K562 (cell line): ENCODE measurements around the gene IRGQ. TPM values are rescaled to one million over a fixed set of nuclear protein-coding genes. Genes with fewer than 3 reads are reported as not detected.

Experiments used
- BACH1 ChIP-seq: fragments of 200-800 bp; sonication (Bioruptor generic); IDR thresholded peaks from 2 replicates; pipeline ENCODE4 v1.6.1; 2016; ENCODE audit warnings: missing genetic modification characterization, missing compliant biosample characterization
- DMBX1 ChIP-seq: fragments of 250-450 bp; sonication (Bioruptor Pico); IDR thresholded peaks from 2 replicates; pipeline ENCODE4 v1.8.0; 2022; ENCODE audit warnings: inconsistent platforms, mild to moderate bottlenecking, moderate library complexity, borderline replicate concordance
- ETV1 ChIP-seq: fragments of 450-650 bp; conservative IDR thresholded peaks from 2 replicates; pipeline ENCODE4 v1.6.1; 2016; ENCODE audit warnings: missing genetic modification characterization, control low read depth, low read depth, missing compliant biosample characterization
- GTF2A2 ChIP-seq: IDR thresholded peaks from 2 replicates; pipeline ENCODE4 v1.6.1; 2016; ENCODE audit warnings: mild to moderate bottlenecking, missing genetic modification characterization, missing compliant biosample characterization
- HMGN3 ChIP-seq: IDR thresholded peaks from 2 replicates; pipeline ENCODE4 v1.6.1; 2011; ENCODE audit warnings: borderline replicate concordance, low read depth, mild to moderate bottlenecking, mixed read lengths, low read length; ENCODE audit not compliant: insufficient read length; ENCODE audit errors: extremely low read depth
- NFYB ChIP-seq: IDR thresholded peaks from 2 replicates; pipeline ENCODE4 v1.6.1; 2011; ENCODE audit warnings: mild to moderate bottlenecking, moderate library complexity; ENCODE audit not compliant: insufficient read length; ENCODE audit errors: extremely low read depth
- RAD51 ChIP-seq: fragments of 450-650 bp; IDR thresholded peaks from 2 replicates; pipeline ENCODE4 v1.7.1; 2016; ENCODE audit warnings: low read depth, mild to moderate bottlenecking, borderline replicate concordance
- SIN3A ChIP-seq, 2 experiments: fragments of 150-350 bp in 1 of 2; IDR thresholded peaks; 2 replicates each; pipeline ENCODE4 v1.6.1; 2011 to 2016; ENCODE audit warnings: borderline replicate concordance in 2 of 2, low read depth in 2 of 2, low read length in 2 of 2, mild to moderate bottlenecking in 2 of 2, moderate library complexity in 2 of 2; ENCODE audit not compliant: control insufficient read depth in 1 of 2
- SMC3 ChIP-seq: conservative IDR thresholded peaks from 2 replicates; pipeline ENCODE4 v1.6.1; 2011; ENCODE audit warnings: low read depth, low read length, improper control_type of control experiment; ENCODE audit not compliant: insufficient read depth
- XRCC3 ChIP-seq: fragments of 450-650 bp; IDR thresholded peaks from 2 replicates; pipeline ENCODE4 v1.6.1; 2017; ENCODE audit warnings: mild to moderate bottlenecking, moderate library complexity
- XRCC5 ChIP-seq: fragments of 200-400 bp; formaldehyde crosslinking; IDR thresholded peaks from 2 replicates; pipeline ENCODE4 v1.6.1; 2017; ENCODE audit warnings: low read depth, mild to moderate bottlenecking, low read length
- ZBTB17 ChIP-seq: fragments of 450-650 bp; formaldehyde crosslinking; IDR thresholded peaks from 2 replicates; pipeline ENCODE4 v1.4.0; 2020; ENCODE audit warnings: mild to moderate bottlenecking
- ZBTB7A ChIP-seq: IDR thresholded peaks from 2 replicates; pipeline ENCODE4 v1.6.1; 2011; ENCODE audit warnings: low read depth, mild to moderate bottlenecking, low read length, moderate library complexity, borderline replicate concordance; ENCODE audit not compliant: control insufficient read depth
- ZNF143 ChIP-seq: sonication (generic); formaldehyde crosslinking; IDR thresholded peaks from 2 replicates; pipeline ENCODE4 v1.9.0; 2022; ENCODE audit warnings: mild to moderate bottlenecking, missing genetic modification reagents
- ZNF282 ChIP-seq: sonication (generic); formaldehyde crosslinking; IDR thresholded peaks from 2 replicates; pipeline ENCODE4 v1.8.1; 2023; ENCODE audit warnings: missing genetic modification reagents
- ZNF717 ChIP-seq: fragments of 250-450 bp; sonication (Bioruptor Pico); IDR thresholded peaks from 2 replicates; pipeline ENCODE4 v1.5.0; 2021
- polyA plus RNA-seq, 8 experiments: library from polyadenylated mRNA; depleted of rRNA in 4 of 8; stranded (reverse) in 5 of 8; unstranded in 3 of 8; fragments of >200 nt; fragmentation: Nextera tagmentation in 2 of 8; fragmentation: Illumina TruSeq in 1 of 8; extraction: Ambion mirVana in 2 of 8; extraction: Trizol in 1 of 8; gene quantifications; 2 replicates each; pipeline versions ENCODE4 v1.2.1 to v1.2.3, GENCODE V29; 2011 to 2014; ENCODE audit warnings: inconsistent platforms in 1 of 8, missing spikeins in 1 of 8
- total RNA-seq, 7 experiments: library from RNA; depleted of rRNA in 6 of 7; stranded (reverse); fragments of >200 nt in 6 of 7; fragmentation: Illumina TruSeq in 2 of 7; extraction: Trizol in 2 of 7; gene quantifications; 2 replicates each; pipeline versions ENCODE4 v1.2.1 to v1.2.3, GENCODE V29; 2011 to 2021; ENCODE audit warnings: low replicate concordance in 1 of 7
- TF ChIP-seq, protein P1 (sequence below): fragments of 250-450 bp; sonication (Bioruptor Pico); IDR thresholded peaks from 2 replicates; pipeline ENCODE4 v1.8.0; 2021; ENCODE audit warnings: mild to moderate bottlenecking, moderate library complexity
- TF ChIP-seq, protein P2 (sequence below), 3 experiments: fragments of 200-800 bp in 1 of 3; fragments of 250-450 bp in 1 of 3; fragments of 450-650 bp in 1 of 3; sonication (Bioruptor Pico) in 1 of 3; sonication (Bioruptor generic) in 1 of 3; formaldehyde crosslinking in 1 of 3; IDR thresholded peaks; 2 replicates each; pipeline versions ENCODE4 v1.6.1 to v1.8.0; 2016 to 2022; ENCODE audit warnings: mild to moderate bottlenecking in 2 of 3, missing genetic modification characterization in 2 of 3, missing compliant biosample characterization in 1 of 3, moderate library complexity in 1 of 3
- TF ChIP-seq, protein P3 (sequence below): fragments of 250-450 bp; sonication (Bioruptor Pico); IDR thresholded peaks from 2 replicates; pipeline ENCODE4 v1.5.0; 2020; ENCODE audit warnings: mild to moderate bottlenecking

Gene IRGQ
- total and polyA plus RNA-seq, 9 of the 15 experiments (the other 6 are each of a cell fraction or from before 2014, with no cell fraction given): 3.5 to 19.2 (median 7.9) TPM

DNA sequence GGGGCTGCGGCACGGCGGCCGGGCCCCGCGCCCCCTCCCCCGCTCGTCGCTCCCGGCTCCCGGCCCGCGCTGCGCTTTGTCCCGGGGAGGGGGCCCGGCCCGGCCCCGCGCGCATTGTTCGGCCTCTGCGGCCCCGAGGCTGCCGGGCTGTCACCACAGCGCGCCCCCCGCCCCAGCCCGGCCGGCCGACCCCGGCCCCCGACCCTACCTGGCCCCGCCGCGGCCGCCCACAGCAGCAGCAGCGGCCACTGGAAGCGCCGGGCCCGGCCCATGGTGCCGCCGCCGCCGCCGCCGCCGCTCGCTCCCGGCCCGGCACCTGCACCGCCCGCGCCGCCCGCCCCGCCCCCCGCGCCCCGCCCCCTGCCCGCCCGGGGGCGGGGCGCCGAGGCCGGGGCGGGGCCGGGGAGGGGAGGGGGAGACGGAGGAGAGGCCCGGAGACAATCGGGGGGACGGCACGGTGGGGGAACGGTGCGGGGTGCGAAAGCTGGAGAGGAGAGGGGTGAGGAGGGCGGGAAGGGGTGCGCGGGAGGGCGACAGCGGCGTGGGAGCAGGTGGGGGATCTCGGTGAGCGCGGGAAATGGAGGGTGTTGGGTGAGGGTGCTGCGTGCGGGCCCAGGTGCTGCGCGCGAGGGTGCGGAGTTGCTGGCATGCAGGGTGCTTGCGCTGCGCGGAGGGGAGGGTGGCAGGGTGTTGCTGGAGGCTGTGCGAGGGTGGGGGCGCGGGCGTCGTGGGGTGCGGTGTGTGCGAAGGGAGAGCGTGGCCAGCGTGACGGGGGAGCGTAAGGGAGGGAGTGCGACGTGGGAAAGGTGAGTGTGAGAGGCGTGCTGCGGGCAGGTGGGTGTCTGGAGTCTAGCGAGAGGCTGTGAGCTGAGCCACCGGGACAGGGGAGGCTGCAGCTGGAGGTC is 43.8 kb upstream of the IRGQ start, which contains the start of gene CADM4 (continued):
- TF ChIP-seq SIN3A (IDR thresholded peaks at IDR 0.05; ENCODE audit: borderline replicate concordance in 2 of 2, control insufficient read depth in 1 of 2, low read depth in 2 of 2, low read length in 2 of 2): no peak
- no peak for TF ChIP-seq GTF2A2 (tag)
- TF ChIP-seq ZNF143: no peak
- no peak for TF ChIP-seq ETV1 (tag)
- no peak for TF ChIP-seq ZNF717 (CRISPR knock-in tag)
- no peak for TF ChIP-seq BACH1
- no peak for TF ChIP-seq NFYB
- TF ChIP-seq, protein P1, sequence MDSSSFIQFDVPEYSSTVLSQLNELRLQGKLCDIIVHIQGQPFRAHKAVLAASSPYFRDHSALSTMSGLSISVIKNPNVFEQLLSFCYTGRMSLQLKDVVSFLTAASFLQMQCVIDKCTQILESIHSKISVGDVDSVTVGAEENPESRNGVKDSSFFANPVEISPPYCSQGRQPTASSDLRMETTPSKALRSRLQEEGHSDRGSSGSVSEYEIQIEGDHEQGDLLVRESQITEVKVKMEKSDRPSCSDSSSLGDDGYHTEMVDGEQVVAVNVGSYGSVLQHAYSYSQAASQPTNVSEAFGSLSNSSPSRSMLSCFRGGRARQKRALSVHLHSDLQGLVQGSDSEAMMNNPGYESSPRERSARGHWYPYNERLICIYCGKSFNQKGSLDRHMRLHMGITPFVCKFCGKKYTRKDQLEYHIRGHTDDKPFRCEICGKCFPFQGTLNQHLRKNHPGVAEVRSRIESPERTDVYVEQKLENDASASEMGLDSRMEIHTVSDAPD (CRISPR knock-in tag): no peak
- TF ChIP-seq, protein P2, sequence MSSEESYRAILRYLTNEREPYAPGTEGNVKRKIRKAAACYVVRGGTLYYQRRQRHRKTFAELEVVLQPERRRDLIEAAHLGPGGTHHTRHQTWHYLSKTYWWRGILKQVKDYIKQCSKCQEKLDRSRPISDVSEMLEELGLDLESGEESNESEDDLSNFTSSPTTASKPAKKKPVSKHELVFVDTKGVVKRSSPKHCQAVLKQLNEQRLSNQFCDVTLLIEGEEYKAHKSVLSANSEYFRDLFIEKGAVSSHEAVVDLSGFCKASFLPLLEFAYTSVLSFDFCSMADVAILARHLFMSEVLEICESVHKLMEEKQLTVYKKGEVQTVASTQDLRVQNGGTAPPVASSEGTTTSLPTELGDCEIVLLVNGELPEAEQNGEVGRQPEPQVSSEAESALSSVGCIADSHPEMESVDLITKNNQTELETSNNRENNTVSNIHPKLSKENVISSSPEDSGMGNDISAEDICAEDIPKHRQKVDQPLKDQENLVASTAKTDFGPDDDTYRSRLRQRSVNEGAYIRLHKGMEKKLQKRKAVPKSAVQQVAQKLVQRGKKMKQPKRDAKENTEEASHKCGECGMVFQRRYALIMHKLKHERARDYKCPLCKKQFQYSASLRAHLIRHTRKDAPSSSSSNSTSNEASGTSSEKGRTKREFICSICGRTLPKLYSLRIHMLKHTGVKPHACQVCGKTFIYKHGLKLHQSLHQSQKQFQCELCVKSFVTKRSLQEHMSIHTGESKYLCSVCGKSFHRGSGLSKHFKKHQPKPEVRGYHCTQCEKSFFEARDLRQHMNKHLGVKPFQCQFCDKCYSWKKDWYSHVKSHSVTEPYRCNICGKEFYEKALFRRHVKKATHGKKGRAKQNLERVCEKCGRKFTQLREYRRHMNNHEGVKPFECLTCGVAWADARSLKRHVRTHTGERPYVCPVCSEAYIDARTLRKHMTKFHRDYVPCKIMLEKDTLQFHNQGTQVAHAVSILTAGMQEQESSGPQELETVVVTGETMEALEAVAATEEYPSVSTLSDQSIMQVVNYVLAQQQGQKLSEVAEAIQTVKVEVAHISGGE (CRISPR knock-in tag; IDR thresholded peaks at IDR 0.05): no peak
- peak; percentile 57; the same call in 1 of the 2 replicates for TF ChIP-seq ZNF282 (CRISPR knock-in tag)
- TF ChIP-seq, protein P3, sequence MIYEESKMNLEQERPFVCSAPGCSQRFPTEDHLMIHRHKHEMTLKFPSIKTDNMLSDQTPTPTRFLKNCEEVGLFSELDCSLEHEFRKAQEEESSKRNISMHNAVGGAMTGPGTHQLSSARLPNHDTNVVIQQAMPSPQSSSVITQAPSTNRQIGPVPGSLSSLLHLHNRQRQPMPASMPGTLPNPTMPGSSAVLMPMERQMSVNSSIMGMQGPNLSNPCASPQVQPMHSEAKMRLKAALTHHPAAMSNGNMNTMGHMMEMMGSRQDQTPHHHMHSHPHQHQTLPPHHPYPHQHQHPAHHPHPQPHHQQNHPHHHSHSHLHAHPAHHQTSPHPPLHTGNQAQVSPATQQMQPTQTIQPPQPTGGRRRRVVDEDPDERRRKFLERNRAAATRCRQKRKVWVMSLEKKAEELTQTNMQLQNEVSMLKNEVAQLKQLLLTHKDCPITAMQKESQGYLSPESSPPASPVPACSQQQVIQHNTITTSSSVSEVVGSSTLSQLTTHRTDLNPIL (CRISPR knock-in tag): no peak
- peak; percentile 9; the same call in 1 of the 2 replicates for TF ChIP-seq ZBTB7A
- no peak for TF ChIP-seq SMC3
- no peak for TF ChIP-seq XRCC3
- no peak for TF ChIP-seq RAD51
- no peak for TF ChIP-seq XRCC5
- peak; percentile 57 for TF ChIP-seq HMGN3
- no peak for TF ChIP-seq DMBX1 (CRISPR knock-in tag)
- TF ChIP-seq ZBTB17 (CRISPR knock-in tag): no peak
